NCI-H2081 treated with DMSO at 0.1 percent for 48 hours (cell line): ENCODE results near the gene LAS1L.
A peak's percentile ranks its signal among the peaks of the same experiment; 100 is the strongest.
"Not testable (repeated sequence)": the region's sequence is repeated elsewhere in the genome, so short reads cannot be mapped to it uniquely, and the experiment has no call there.

Source experiments
- DNase-seq: peaks from one replicate; lab custom pipeline; 2025; lab: John Stamatoyannopoulos, UW

Gene LAS1L

GRCh38 chrX:65534450-65535292, at the start of gene LAS1L:
Gene LAS1L, minus strand, starts transcription at chrX:65534787. Its CDS starts 72 bp downstream, at chrX:65534715.
- peak; percentile 86 for DNase-seq

- DNase-seq = no peak
Measured at GRCh38 chrX:65582450-65583082, 48.0 kb upstream of the LAS1L start.

GRCh38 chrX:65581661-65582339, 47.2 kb upstream of the LAS1L start:
- no peak for DNase-seq

GRCh38 chrX:65578346-65578745, 43.8 kb upstream of the LAS1L start:
- no peak for DNase-seq

- DNase-seq = no peak
Measured at GRCh38 chrX:65576160-65576559, 41.6 kb upstream of the LAS1L start.

GRCh38 chrX:65575022-65575421, 40.4 kb upstream of the LAS1L start:
- DNase-seq = no peak

GRCh38 chrX:65574356-65574755, 39.8 kb upstream of the LAS1L start:
- no peak for DNase-seq

GRCh38 chrX:65572971-65573370, 38.4 kb upstream of the LAS1L start:
- no peak for DNase-seq

GRCh38 chrX:65562850-65563249, 28.3 kb upstream of the LAS1L start:
- not testable (repeated sequence) for DNase-seq

GRCh38 chrX:65551489-65552339, 17.1 kb upstream of the LAS1L start:
- DNase-seq = no peak

- DNase-seq = no peak
Measured at GRCh38 chrX:65551086-65551485, 16.5 kb upstream of the LAS1L start.

- DNase-seq = no peak
Measured at GRCh38 chrX:65545456-65545855, 10.9 kb upstream of the LAS1L start.

GRCh38 chrX:65537229-65537628, 2.6 kb upstream of the LAS1L start:
- no peak for DNase-seq

- no peak for DNase-seq
Measured at GRCh38 chrX:65536291-65536690, 1.7 kb upstream of the LAS1L start.

GRCh38 chrX:65532016-65532415, 2.6 kb downstream of the LAS1L start:
- no peak for DNase-seq

- no peak for DNase-seq
Measured at GRCh38 chrX:65528705-65529340, 5.8 kb downstream of the LAS1L start.

GRCh38 chrX:65528293-65528692, 6.3 kb downstream of the LAS1L start:
- no peak for DNase-seq

- no peak for DNase-seq
Measured at GRCh38 chrX:65524139-65524538, 10.4 kb downstream of the LAS1L start.

GRCh38 chrX:65522739-65523372, 11.7 kb downstream of the LAS1L start:
- no peak for DNase-seq

GRCh38 chrX:65519530-65519929, 15.1 kb downstream of the LAS1L start:
- not testable (repeated sequence) for DNase-seq

GRCh38 chrX:65518980-65519379, 15.6 kb downstream of the LAS1L start:
- DNase-seq = not testable (repeated sequence)
